DND-41 (cell line): ENCODE results near the gene GLIPR2.

Experiments
- EZH2 ChIP-seq: IDR thresholded peaks from 3 replicates; pipeline ENCODE4 v1.6.1; 2012; ENCODE audit warnings: borderline replicate concordance, low read depth, mild to moderate bottlenecking, moderate library complexity, low read length, inconsistent platforms; ENCODE audit not compliant: severe bottlenecking
- TF ChIP-seq, protein P1 (sequence below): IDR thresholded peaks from 2 replicates; pipeline ENCODE4 v1.5.1; 2012; ENCODE audit warnings: borderline replicate concordance, low read length, moderate library complexity, mild to moderate bottlenecking; ENCODE audit not compliant: poor library complexity, severe bottlenecking; ENCODE audit errors: extremely low read depth

DNA sequence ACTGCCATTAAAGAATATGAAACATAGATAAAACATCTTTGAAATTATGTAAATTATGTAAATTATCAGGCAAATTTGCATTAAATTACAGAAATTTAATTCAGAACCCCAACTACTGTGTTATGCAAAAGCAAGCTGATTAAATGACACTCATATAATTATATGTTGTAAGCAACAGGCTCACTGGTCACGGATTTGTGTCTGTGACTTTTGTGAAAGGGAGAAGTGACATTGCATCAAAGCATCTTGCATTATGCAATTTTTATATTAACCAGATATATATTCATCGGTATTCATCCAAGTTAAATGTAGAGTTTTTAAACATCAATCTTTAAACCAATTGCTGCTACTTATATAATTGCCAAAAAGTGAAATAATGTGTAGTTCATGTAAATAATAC lies 13.0 kb upstream of the GLIPR2 start:
- TF ChIP-seq, protein P1, sequence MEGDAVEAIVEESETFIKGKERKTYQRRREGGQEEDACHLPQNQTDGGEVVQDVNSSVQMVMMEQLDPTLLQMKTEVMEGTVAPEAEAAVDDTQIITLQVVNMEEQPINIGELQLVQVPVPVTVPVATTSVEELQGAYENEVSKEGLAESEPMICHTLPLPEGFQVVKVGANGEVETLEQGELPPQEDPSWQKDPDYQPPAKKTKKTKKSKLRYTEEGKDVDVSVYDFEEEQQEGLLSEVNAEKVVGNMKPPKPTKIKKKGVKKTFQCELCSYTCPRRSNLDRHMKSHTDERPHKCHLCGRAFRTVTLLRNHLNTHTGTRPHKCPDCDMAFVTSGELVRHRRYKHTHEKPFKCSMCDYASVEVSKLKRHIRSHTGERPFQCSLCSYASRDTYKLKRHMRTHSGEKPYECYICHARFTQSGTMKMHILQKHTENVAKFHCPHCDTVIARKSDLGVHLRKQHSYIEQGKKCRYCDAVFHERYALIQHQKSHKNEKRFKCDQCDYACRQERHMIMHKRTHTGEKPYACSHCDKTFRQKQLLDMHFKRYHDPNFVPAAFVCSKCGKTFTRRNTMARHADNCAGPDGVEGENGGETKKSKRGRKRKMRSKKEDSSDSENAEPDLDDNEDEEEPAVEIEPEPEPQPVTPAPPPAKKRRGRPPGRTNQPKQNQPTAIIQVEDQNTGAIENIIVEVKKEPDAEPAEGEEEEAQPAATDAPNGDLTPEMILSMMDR: no peak
- TF ChIP-seq EZH2: no peak
